ENCODE measurements around the gene TULP1.

The TULP1 gene

GRCh38 chr6:35465646-35466045 is 47.0 kb downstream of the TULP1 start:
- H3K4me1 ChIP-seq (ENCODE audit: insufficient read depth, low read length, poor library complexity, severe bottlenecking), result peaks cover 13% of the 10 kb centered on the region
- peaks cover 20% of the 10 kb centered on the region for H3K36me3 ChIP-seq (ENCODE audit: insufficient read depth, low read length)
- no peaks in the 10 kb centered on the region for H3K9me2 ChIP-seq (replicated peaks; ENCODE audit: low read depth, low read length)
- peaks cover 24% of the 10 kb centered on the region for H4K20me1 ChIP-seq (ENCODE audit: insufficient read depth, low read length, poor library complexity, severe bottlenecking)
- H3K4me2 ChIP-seq (ENCODE audit: low read depth, low read length, poor library complexity, severe bottlenecking), result no peak overlapping the region
- no peaks in the 10 kb centered on the region for H3F3A ChIP-seq (ENCODE audit: low read depth)
- no peaks in the 10 kb centered on the region for H3K9me3 ChIP-seq (ENCODE audit: insufficient read depth, low read depth, low read length)
- no peak overlapping the region for H3K9ac ChIP-seq (ENCODE audit: low read depth, low read length, poor library complexity, severe bottlenecking)
- H3K79me2 ChIP-seq (ENCODE audit: insufficient read depth, low read length), result peaks cover 25% of the 10 kb centered on the region
- H2AFZ ChIP-seq (ENCODE audit: low read length), result no peak overlapping the region
- no peak overlapping the region for H3K4me3 ChIP-seq (ENCODE audit: low read length, poor library complexity, severe bottlenecking)
- peaks cover 13% of the 10 kb centered on the region for H3K27me3 ChIP-seq (ENCODE audit: insufficient read depth, low read length, poor library complexity, severe bottlenecking)
- TF ChIP-seq EZH2phosphoT487 (IDR thresholded peaks at IDR 0.05; ENCODE audit: borderline replicate concordance) (no peak), CTCF (conservative IDR thresholded peaks at IDR 0.05; ENCODE audit: low read length) (no peak)

- H3K36me3 ChIP-seq (ENCODE audit: insufficient read depth, low read length), result no peaks in the 10 kb centered on the region; the same call in 1 of the 2 replicates
- H3K4me3 ChIP-seq (ENCODE audit: low read length, poor library complexity, severe bottlenecking), result no peak overlapping the region
- no peak overlapping the region for H3K9ac ChIP-seq (ENCODE audit: low read depth, low read length, poor library complexity, severe bottlenecking)
- H2AFZ ChIP-seq (ENCODE audit: low read length), result no peak overlapping the region
- peaks cover 5% of the 10 kb centered on the region for H3K4me1 ChIP-seq (ENCODE audit: insufficient read depth, low read length, poor library complexity, severe bottlenecking)
- H3K79me2 ChIP-seq (ENCODE audit: insufficient read depth, low read length), result peaks cover 1% of the 10 kb centered on the region
- no peak for TF ChIP-seq EZH2phosphoT487 (IDR thresholded peaks at IDR 0.05; ENCODE audit: borderline replicate concordance)
- no peak for TF ChIP-seq CTCF (conservative IDR thresholded peaks at IDR 0.05; ENCODE audit: low read length)
- H3K9me2 ChIP-seq (replicated peaks; ENCODE audit: low read depth, low read length), result no peaks in the 10 kb centered on the region
- H3F3A ChIP-seq (ENCODE audit: low read depth), result no peaks in the 10 kb centered on the region
- no peaks in the 10 kb centered on the region for H4K20me1 ChIP-seq (ENCODE audit: insufficient read depth, low read length, poor library complexity, severe bottlenecking)
- no peak overlapping the region for H3K4me2 ChIP-seq (ENCODE audit: low read depth, low read length, poor library complexity, severe bottlenecking)
- no peaks in the 10 kb centered on the region for H3K9me3 ChIP-seq (ENCODE audit: insufficient read depth, low read depth, low read length)
- peaks cover 2% of the 10 kb centered on the region for H3K27me3 ChIP-seq (ENCODE audit: insufficient read depth, low read length, poor library complexity, severe bottlenecking)
Measured at GRCh38 chr6:35463292-35463691, 49.4 kb downstream of the TULP1 start.

GRCh38 chr6:35461270-35461669 is 51.4 kb downstream of the TULP1 start:
- no peak overlapping the region for H2AFZ ChIP-seq (ENCODE audit: low read length)
- H4K20me1 ChIP-seq (ENCODE audit: insufficient read depth, low read length, poor library complexity, severe bottlenecking), result no peaks in the 10 kb centered on the region
- TF ChIP-seq EZH2phosphoT487 (IDR thresholded peaks at IDR 0.05; ENCODE audit: borderline replicate concordance), result no peak
- TF ChIP-seq CTCF (conservative IDR thresholded peaks at IDR 0.05; ENCODE audit: low read length), result no peak
- no peaks in the 10 kb centered on the region for H3K27me3 ChIP-seq (ENCODE audit: insufficient read depth, low read length, poor library complexity, severe bottlenecking)
- H3K4me2 ChIP-seq (ENCODE audit: low read depth, low read length, poor library complexity, severe bottlenecking), result no peak overlapping the region
- H3K9me2 ChIP-seq (replicated peaks; ENCODE audit: low read depth, low read length), result no peaks in the 10 kb centered on the region
- no peak overlapping the region for H3K4me3 ChIP-seq (ENCODE audit: low read length, poor library complexity, severe bottlenecking)
- peaks cover 6% of the 10 kb centered on the region; the same call in 1 of the 2 replicates for H3K79me2 ChIP-seq (ENCODE audit: insufficient read depth, low read length)
- no peaks in the 10 kb centered on the region; the same call in 1 of the 2 replicates for H3K36me3 ChIP-seq (ENCODE audit: insufficient read depth, low read length)
- H3K9ac ChIP-seq (ENCODE audit: low read depth, low read length, poor library complexity, severe bottlenecking), result no peak overlapping the region
- H3F3A ChIP-seq (ENCODE audit: low read depth), result no peaks in the 10 kb centered on the region
- no peaks in the 10 kb centered on the region for H3K9me3 ChIP-seq (ENCODE audit: insufficient read depth, low read depth, low read length)
- H3K4me1 ChIP-seq (ENCODE audit: insufficient read depth, low read length, poor library complexity, severe bottlenecking), result no peaks in the 10 kb centered on the region

Data from Loucy (cell line).